GM21360 (cell line): ENCODE data around the gene ASB18.
"Not testable (repeated sequence)": the region's sequence is repeated elsewhere in the genome, so short reads cannot be mapped to it uniquely, and the experiment has no call there.

Experiments used
- ATAC-seq: cut with Tn5 transposase; IDR thresholded peaks from one replicate; pipeline ENCODE4 v1.9.1; 2021; ENCODE audit warnings: mild to moderate bottlenecking, moderate library complexity; ENCODE audit not compliant: unreplicated experiment

ASB18 gene

GRCh38 chr2:236287656-236288055 is 23.4 kb upstream of the ASB18 start:
- ATAC-seq = no peak

- ATAC-seq = no peak
Observed at GRCh38 chr2:236286873-236287545, 22.8 kb upstream of the ASB18 start.

- no peak for ATAC-seq
Observed at GRCh38 chr2:236284208-236284607, 20.0 kb upstream of the ASB18 start.

- no peak for ATAC-seq
Observed at GRCh38 chr2:236282406-236282805, 18.2 kb upstream of the ASB18 start.

GRCh38 chr2:236281423-236281822 is 17.2 kb upstream of the ASB18 start:
- ATAC-seq = no peak

- no peak for ATAC-seq
Observed at GRCh38 chr2:236273126-236273525, 8.9 kb upstream of the ASB18 start.

- no peak for ATAC-seq
Observed at GRCh38 chr2:236271851-236272250, 7.6 kb upstream of the ASB18 start.

GRCh38 chr2:236269876-236270275 is 5.7 kb upstream of the ASB18 start:
- not testable (repeated sequence) for ATAC-seq

GRCh38 chr2:236265675-236266074 is 1.5 kb upstream of the ASB18 start:
- ATAC-seq = no peak

GRCh38 chr2:236262238-236262637 is 2.0 kb downstream of the ASB18 start:
- no peak for ATAC-seq

GRCh38 chr2:236261452-236261851 is 2.8 kb downstream of the ASB18 start:
- no peak for ATAC-seq

GRCh38 chr2:236259371-236259770 is 4.8 kb downstream of the ASB18 start:
- no peak for ATAC-seq

- ATAC-seq = no peak
Observed at GRCh38 chr2:236257575-236257974, 6.6 kb downstream of the ASB18 start.

- no peak for ATAC-seq
Observed at GRCh38 chr2:236257136-236257535, 7.1 kb downstream of the ASB18 start.

GRCh38 chr2:236256366-236256985 is 7.7 kb downstream of the ASB18 start:
- no peak for ATAC-seq

GRCh38 chr2:236254674-236255073 is 9.5 kb downstream of the ASB18 start:
- ATAC-seq = no peak

GRCh38 chr2:236254001-236254400 is 10.2 kb downstream of the ASB18 start:
- ATAC-seq = no peak

GRCh38 chr2:236252602-236253001 is 11.6 kb downstream of the ASB18 start:
- no peak for ATAC-seq

GRCh38 chr2:236250909-236251579 is 13.2 kb downstream of the ASB18 start:
- ATAC-seq = no peak

- no peak for ATAC-seq
Observed at GRCh38 chr2:236250286-236250685, 13.9 kb downstream of the ASB18 start.

GRCh38 chr2:236249066-236249465 is 15.1 kb downstream of the ASB18 start:
- ATAC-seq = no peak

GRCh38 chr2:236246711-236247246 is 17.4 kb downstream of the ASB18 start:
- ATAC-seq = no peak
